EL (cell line): Measurements from ENCODE around the gene KLHL3.

Experiments used
- DNase-seq: peaks from one replicate; pipeline ENCODE4 v3.0.0-alpha.2; 2016

Gene KLHL3

DNA sequence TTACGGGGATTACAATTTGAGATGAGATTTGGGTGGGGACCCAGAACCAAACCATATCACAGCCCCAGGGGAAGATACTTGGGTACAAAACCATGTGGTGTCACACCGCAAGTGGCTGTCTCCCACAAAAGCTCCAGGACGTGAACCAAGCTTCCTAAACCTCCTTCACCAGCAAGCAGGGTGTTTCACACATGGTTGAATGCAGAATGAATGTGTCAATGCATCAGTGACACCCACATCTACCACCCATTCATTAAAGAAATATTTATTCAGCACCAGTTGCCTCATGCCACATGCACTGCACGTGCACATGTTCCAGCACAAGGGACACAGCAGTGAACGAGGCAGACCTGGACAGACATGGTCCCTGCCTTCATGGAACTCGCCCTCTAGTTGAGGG lies 165.8 kb downstream of the KLHL3 start:
- no peak for DNase-seq
